ENCODE measurements around the gene WFDC10B.
"Not testable (repeated sequence)": the region's sequence is repeated elsewhere in the genome, so short reads cannot be mapped to it uniquely, and the experiment has no call there.

WFDC10B gene

DNA sequence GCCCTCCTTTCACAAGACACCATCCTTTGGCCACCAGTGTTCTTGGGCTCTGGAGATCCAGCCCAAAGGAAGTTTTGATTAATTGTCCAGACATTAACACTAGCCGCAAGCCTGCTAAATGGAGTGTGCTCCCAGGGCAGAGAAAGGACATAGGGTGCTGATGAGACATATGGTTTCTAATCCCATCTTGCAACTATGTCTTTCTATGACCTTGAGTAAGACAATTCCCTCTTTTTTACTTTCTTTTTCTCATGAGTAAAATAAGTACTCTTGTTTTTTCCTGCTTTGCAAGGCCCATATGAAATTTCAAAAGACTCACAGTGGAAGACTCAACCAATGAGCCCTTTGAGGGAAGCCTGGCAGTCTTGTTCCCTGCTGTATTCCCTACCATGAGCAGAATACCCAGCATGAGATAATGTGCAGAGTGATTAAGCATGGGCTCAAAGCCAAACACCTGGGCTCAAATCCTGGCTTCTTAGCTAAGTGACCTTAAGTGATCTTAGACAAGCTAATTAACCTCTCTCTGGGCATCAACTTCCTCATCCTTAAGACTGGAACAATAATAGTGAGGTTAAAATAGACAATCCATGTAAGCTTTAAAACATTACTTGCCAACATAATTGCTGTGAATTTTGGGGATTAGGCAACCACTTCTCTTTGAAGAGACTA, at the start of gene WFDC10B:
Gene WFDC10B (minus strand): TSS at position 51 of the 669 bp plus-strand sequence. CDS start 19,027 bp downstream, outside the sequence.
- Histone ChIP-seq H3K27me3 (ENCODE audit: low read depth) (no peaks in the 10 kb centered on the region), H3K4me3 (no peak within 1 kb of the TSS), H3K36me3 (replicated peaks) (no peaks in the 10 kb centered on the region), H3K9me3 (no peaks in the 10 kb centered on the region), H3K4me1 (no peaks in the 10 kb centered on the region)
- in situ Hi-C loops (cut with MboI; ENCODE audit: low sequenced_read_pairs) = no loop called here
- no peak for DNase-seq (ENCODE audit: low spot score in 2 of 2)

DNA sequence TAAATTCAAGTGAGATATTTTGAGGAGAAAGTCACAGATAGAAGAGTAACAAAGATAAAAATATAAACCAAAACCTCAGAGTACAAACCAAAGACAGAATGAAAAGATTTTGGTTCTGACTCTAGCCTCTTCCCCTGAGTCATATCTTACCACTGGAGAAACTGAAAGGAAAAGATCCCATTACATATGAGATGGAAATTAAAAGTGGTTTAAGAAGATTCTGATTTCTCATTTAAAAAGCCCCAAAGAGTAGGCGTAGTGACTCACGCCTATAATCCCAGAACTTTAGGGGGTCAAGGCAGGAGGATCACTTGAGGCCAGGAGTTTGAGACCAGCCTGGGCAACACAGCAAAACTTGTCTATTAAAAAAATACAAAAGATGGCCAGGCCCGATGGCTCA, 47.9 kb upstream of the WFDC10B start:
- H3K4me1 ChIP-seq = no peaks in the 10 kb centered on the region
- no peak for DNase-seq (ENCODE audit: low spot score in 2 of 2)
- H3K4me3 ChIP-seq = no peak overlapping the region
- in situ Hi-C loops (cut with MboI; ENCODE audit: low sequenced_read_pairs) = no loop called here
- no peaks in the 10 kb centered on the region for H3K36me3 ChIP-seq (replicated peaks)
- peaks cover 7% of the 10 kb centered on the region for H3K27me3 ChIP-seq (ENCODE audit: low read depth)
- no peaks in the 10 kb centered on the region for H3K9me3 ChIP-seq

DNA sequence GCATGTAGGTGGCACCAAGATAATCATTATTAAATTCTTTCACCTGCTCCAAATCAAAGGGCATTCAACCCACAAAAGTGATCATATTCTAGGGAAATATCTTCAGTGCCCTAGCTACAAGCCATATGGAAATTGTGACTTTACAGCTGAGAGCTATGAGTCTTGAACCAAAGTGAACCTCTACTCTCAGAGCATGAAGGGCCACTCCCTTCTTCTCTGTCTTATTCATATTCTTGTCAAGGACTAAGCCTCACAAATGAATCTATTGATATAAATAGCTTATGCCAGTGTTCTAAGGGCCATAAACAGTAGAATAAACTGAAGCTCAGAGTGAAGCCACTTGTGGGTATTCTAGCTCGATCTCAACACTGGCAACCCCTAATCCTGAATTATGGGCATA, 46.9 kb upstream of the WFDC10B start:
- Histone ChIP-seq H3K27me3 (ENCODE audit: low read depth) (peaks cover 12% of the 10 kb centered on the region), H3K36me3 (replicated peaks) (no peaks in the 10 kb centered on the region), H3K4me3 (no peak overlapping the region), H3K4me1 (no peaks in the 10 kb centered on the region), H3K9me3 (no peaks in the 10 kb centered on the region)
- no peak for DNase-seq (ENCODE audit: low spot score in 2 of 2)
- in situ Hi-C loops (cut with MboI; ENCODE audit: low sequenced_read_pairs) = no loop called here

- Histone ChIP-seq H3K27me3 (ENCODE audit: low read depth) (peaks cover 11% of the 10 kb centered on the region), H3K9me3 (no peaks in the 10 kb centered on the region), H3K4me3 (no peak overlapping the region), H3K4me1 (no peaks in the 10 kb centered on the region), H3K36me3 (replicated peaks) (no peaks in the 10 kb centered on the region)
- in situ Hi-C loops (cut with MboI; ENCODE audit: low sequenced_read_pairs) = no loop called here
- DNase-seq (ENCODE audit: low spot score in 2 of 2) = no peak
Measured at GRCh38 chr20:45745015-45745414, 40.2 kb upstream of the WFDC10B start.

DNA sequence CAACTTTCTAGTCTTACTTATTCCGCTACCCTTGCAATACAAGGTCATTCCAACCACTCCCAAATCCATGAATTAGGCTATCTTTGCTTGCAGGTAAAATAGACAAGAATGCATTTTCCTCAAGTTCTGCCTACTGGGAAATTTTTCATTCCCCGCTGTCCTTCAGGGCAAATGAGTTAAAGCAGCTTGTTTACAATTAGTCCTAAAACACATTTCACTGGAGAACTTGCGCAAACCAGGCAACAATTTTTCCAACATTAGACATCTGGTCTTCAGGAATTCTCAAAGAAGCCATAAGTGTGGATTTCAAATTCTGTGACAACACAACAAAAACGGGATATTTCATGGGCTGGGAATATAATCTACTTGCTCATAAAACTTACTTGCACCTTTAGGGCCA, 37.8 kb upstream of the WFDC10B start:
- no peak overlapping the region for H3K4me3 ChIP-seq
- in situ Hi-C loops (cut with MboI; ENCODE audit: low sequenced_read_pairs) = no loop called here
- no peaks in the 10 kb centered on the region for H3K36me3 ChIP-seq (replicated peaks)
- no peaks in the 10 kb centered on the region for H3K9me3 ChIP-seq
- H3K27me3 ChIP-seq (ENCODE audit: low read depth) = peaks cover 10% of the 10 kb centered on the region
- DNase-seq (ENCODE audit: low spot score in 2 of 2) = no peak
- no peaks in the 10 kb centered on the region for H3K4me1 ChIP-seq

GRCh38 chr20:45735988-45736387, 31.2 kb upstream of the WFDC10B start:
- H3K9me3 ChIP-seq = no peaks in the 10 kb centered on the region
- H3K4me3 ChIP-seq = no peak overlapping the region
- H3K36me3 ChIP-seq (replicated peaks) = no peaks in the 10 kb centered on the region
- in situ Hi-C loops (cut with MboI; ENCODE audit: low sequenced_read_pairs) = no loop called here
- peaks cover 6% of the 10 kb centered on the region for H3K27me3 ChIP-seq (ENCODE audit: low read depth)
- no peak for DNase-seq (ENCODE audit: low spot score in 2 of 2)
- no peaks in the 10 kb centered on the region for H3K4me1 ChIP-seq

- Histone ChIP-seq H3K27me3 (ENCODE audit: low read depth) (peaks cover 6% of the 10 kb centered on the region), H3K4me1 (no peaks in the 10 kb centered on the region), H3K4me3 (no peak overlapping the region), H3K9me3 (no peaks in the 10 kb centered on the region), H3K36me3 (replicated peaks) (no peaks in the 10 kb centered on the region)
- in situ Hi-C loops (cut with MboI; ENCODE audit: low sequenced_read_pairs) = no loop called here
- DNase-seq (ENCODE audit: low spot score in 2 of 2) = no peak
Measured at GRCh38 chr20:45735552-45735951, 30.7 kb upstream of the WFDC10B start.

DNA sequence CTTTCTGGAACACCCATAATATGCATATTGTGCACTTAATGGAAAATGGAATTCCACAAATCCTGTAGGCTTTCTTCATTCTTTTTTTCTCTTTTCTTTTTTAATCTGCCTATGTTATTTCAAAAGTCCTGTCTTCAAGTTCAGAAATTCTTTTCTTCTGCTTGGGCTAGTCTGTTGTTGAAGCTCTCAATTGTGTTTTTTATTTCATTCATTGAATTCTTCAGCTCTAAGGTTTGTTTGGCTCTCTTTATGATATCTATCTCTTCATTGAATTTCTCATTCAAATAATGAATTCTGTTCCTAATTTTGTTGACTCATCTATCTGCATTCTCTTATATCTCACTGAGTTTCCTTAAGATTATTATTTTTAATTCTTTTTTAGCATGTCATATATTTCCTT, 27.4 kb upstream of the WFDC10B start:
- in situ Hi-C loops (cut with MboI; ENCODE audit: low sequenced_read_pairs) = no loop called here
- Histone ChIP-seq H3K9me3 (no peaks in the 10 kb centered on the region), H3K4me1 (no peaks in the 10 kb centered on the region), H3K27me3 (ENCODE audit: low read depth) (no peaks in the 10 kb centered on the region), H3K36me3 (replicated peaks) (no peaks in the 10 kb centered on the region), H3K4me3 (no peak overlapping the region)
- no peak for DNase-seq (ENCODE audit: low spot score in 2 of 2)

GRCh38 chr20:45727044-45727443, 22.2 kb upstream of the WFDC10B start:
- in situ Hi-C loops (cut with MboI; ENCODE audit: low sequenced_read_pairs) = no loop called here

DNA sequence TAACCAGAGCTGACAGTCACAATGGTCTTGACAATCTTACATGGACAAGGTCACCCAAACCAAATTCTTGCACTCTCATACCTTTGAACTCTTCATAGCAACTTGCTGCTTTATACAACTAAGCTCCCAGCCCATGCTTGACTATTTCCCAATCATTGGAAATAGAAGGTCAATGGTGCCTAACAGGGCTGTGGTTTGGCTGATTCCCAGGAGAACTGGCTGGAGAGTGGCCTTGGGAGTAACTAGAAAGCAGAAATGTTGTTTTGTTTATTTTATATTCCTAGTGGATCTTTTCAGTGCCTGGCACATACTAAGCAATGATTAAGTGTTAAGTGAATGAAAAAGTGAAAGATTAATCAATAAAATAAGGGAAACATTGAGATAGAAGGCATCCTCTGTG, 20.3 kb upstream of the WFDC10B start:
- Histone ChIP-seq H3K36me3 (replicated peaks) (no peaks in the 10 kb centered on the region), H3K9me3 (no peaks in the 10 kb centered on the region), H3K27me3 (ENCODE audit: low read depth) (peaks cover 5% of the 10 kb centered on the region; the same call in 1 of the 2 replicates), H3K4me1 (no peaks in the 10 kb centered on the region), H3K4me3 (no peak overlapping the region)
- in situ Hi-C loops (cut with MboI; ENCODE audit: low sequenced_read_pairs) = no loop called here
- no peak for DNase-seq (ENCODE audit: low spot score in 2 of 2)

More at GRCh38 chr20:45727044-45727443, 22.2 kb upstream of the WFDC10B start:
- Histone ChIP-seq H3K27me3 (ENCODE audit: low read depth) (peaks cover 3% of the 10 kb centered on the region; the same call in 1 of the 2 replicates), H3K9me3 (no peaks in the 10 kb centered on the region), H3K4me3 (no peak overlapping the region), H3K36me3 (replicated peaks) (no peaks in the 10 kb centered on the region), H3K4me1 (no peaks in the 10 kb centered on the region)
- DNase-seq (ENCODE audit: low spot score in 2 of 2) = no peak

DNA sequence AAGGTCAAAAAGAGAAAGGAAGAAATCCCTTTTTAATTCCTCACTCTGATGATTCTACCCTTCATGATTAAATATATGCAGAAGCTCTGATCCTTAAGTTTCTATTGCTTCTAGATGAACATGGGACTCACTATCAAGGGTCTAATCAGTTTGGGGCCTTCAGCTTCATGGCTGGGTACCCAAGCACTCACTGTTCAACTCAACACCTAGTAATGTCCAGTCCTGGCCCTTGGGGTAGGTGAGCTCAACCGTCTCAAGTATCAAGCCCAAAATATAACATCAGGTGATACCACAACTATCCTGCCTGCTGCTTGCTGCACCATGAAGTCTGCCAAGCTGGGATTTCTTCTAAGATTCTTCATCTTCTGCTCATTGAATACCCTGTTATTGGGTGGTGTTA, 17.2 kb upstream of the WFDC10B start, which contains the start of gene SPINT4:
Gene SPINT4 (plus strand): TSS at position 301 of the 400 bp plus-strand sequence. CDS start 21 bp downstream, at position 322.
- in situ Hi-C loops (cut with MboI; ENCODE audit: low sequenced_read_pairs) = no loop called here
- no peak for DNase-seq (ENCODE audit: low spot score in 2 of 2)
- no peak within 1 kb of the TSS for H3K4me3 ChIP-seq
- H3K9me3 ChIP-seq = no peaks in the 10 kb centered on the region
- no peaks in the 10 kb centered on the region for H3K36me3 ChIP-seq (replicated peaks)
- H3K4me1 ChIP-seq = no peaks in the 10 kb centered on the region
- H3K27me3 ChIP-seq (ENCODE audit: low read depth) = peaks cover 5% of the 10 kb centered on the region; the same call in 1 of the 2 replicates

GRCh38 chr20:45716141-45716688, 11.4 kb upstream of the WFDC10B start:
- H3K27me3 ChIP-seq (ENCODE audit: low read depth); H3K36me3 ChIP-seq (replicated peaks); H3K4me1 ChIP-seq; in situ Hi-C loops (cut with MboI; ENCODE audit: low sequenced_read_pairs); H3K9me3 ChIP-seq; H3K4me3 ChIP-seq; DNase-seq (ENCODE audit: low spot score in 2 of 2): not testable (repeated sequence)

- no peaks in the 10 kb centered on the region for H3K27me3 ChIP-seq (ENCODE audit: low read depth)
- H3K9me3 ChIP-seq = no peaks in the 10 kb centered on the region
- no peaks in the 10 kb centered on the region for H3K36me3 ChIP-seq (replicated peaks)
- no peaks in the 10 kb centered on the region for H3K4me1 ChIP-seq
- no peak for DNase-seq (ENCODE audit: low spot score in 2 of 2)
- no peak within 1 kb of the TSS for H3K4me3 ChIP-seq
- in situ Hi-C loops (cut with MboI; ENCODE audit: low sequenced_read_pairs) = no loop called here
Measured at GRCh38 chr20:45701873-45702272, 2.9 kb downstream of the WFDC10B start, which contains the start of gene WFDC13. TSS of gene WFDC13 (plus strand) at chr20:45702038. CDS start at chr20:45702124, 86 bp downstream.

- Histone ChIP-seq H3K9me3 (no peaks in the 10 kb centered on the region), H3K36me3 (replicated peaks) (no peaks in the 10 kb centered on the region), H3K4me3 (no peak overlapping the region), H3K4me1 (no peaks in the 10 kb centered on the region), H3K27me3 (ENCODE audit: low read depth) (no peaks in the 10 kb centered on the region)
- no peak for DNase-seq (ENCODE audit: low spot score in 2 of 2)
- in situ Hi-C loops (cut with MboI; ENCODE audit: low sequenced_read_pairs) = no loop called here
Measured at GRCh38 chr20:45701104-45701503, 3.7 kb downstream of the WFDC10B start.
